ENCODE results near the gene ZYG11A.

DNA sequence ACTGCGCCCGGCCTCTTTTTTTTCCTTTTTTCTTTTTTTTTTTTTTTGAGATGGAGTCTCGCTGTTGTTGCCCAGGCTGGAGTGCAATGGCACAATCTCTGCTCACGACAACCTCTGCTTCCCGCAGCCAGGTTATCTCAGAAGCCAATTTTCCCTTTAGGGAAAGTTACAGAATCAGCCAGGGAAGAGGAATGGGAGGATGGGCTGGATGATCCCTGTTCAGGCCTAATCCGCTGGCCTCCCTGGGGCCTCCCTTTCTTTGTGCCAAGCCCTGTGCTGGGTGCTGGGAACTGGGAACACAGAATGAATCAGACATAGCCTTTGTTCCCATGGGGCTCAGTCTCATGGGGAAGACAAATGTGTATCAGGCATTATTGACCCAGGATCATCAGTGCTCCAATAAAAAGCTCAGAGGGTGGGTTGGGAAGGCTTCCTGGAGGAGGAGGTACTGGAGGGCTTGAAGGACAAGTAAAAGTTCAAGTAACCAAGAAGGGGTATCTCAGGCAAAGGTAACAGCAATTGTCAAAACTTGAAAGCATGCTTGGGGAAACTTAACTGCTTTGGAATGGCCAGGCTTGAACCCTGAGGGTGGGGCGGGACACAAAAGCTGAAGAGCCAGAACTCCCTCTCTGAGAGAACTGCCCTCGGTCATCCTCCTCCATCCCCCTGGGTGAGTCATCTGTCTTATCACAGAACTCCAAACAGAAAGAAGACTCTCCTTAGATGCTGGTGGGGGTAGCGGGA, 64.7 kb downstream of the ZYG11A start:
- TF ChIP-seq, protein P1, sequence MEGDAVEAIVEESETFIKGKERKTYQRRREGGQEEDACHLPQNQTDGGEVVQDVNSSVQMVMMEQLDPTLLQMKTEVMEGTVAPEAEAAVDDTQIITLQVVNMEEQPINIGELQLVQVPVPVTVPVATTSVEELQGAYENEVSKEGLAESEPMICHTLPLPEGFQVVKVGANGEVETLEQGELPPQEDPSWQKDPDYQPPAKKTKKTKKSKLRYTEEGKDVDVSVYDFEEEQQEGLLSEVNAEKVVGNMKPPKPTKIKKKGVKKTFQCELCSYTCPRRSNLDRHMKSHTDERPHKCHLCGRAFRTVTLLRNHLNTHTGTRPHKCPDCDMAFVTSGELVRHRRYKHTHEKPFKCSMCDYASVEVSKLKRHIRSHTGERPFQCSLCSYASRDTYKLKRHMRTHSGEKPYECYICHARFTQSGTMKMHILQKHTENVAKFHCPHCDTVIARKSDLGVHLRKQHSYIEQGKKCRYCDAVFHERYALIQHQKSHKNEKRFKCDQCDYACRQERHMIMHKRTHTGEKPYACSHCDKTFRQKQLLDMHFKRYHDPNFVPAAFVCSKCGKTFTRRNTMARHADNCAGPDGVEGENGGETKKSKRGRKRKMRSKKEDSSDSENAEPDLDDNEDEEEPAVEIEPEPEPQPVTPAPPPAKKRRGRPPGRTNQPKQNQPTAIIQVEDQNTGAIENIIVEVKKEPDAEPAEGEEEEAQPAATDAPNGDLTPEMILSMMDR (IDR thresholded peaks at IDR 0.05): no peak
- TF ChIP-seq POLR2A (IDR thresholded peaks at IDR 0.05): no peak
